ENCODE measurements around the gene PLXNA4.

PLXNA4 gene

DNA sequence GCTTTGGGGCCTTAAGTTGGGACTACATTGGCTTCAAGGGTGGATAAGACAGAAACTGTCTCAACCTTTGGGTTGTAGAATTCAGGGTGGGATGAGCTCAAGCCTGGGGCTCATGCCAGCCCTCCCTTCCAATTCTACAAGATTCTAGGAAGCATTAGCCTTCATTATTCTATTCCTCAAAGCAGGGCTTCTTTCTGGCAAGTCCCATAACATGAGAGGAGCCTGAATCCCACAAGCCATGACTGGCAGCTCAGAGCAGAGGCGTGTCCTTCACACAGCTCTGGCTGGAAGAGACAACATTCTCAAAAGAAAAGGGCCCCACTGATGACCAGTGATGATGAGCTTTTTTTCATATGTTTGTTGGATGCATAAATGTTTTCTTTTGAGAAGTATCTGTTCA lies 187.6 kb downstream of the PLXNA4 start:
- no peak for TF ChIP-seq EZH2phosphoT487 (IDR thresholded peaks at IDR 0.05; ENCODE audit: low read depth)
- TF ChIP-seq, protein P1, sequence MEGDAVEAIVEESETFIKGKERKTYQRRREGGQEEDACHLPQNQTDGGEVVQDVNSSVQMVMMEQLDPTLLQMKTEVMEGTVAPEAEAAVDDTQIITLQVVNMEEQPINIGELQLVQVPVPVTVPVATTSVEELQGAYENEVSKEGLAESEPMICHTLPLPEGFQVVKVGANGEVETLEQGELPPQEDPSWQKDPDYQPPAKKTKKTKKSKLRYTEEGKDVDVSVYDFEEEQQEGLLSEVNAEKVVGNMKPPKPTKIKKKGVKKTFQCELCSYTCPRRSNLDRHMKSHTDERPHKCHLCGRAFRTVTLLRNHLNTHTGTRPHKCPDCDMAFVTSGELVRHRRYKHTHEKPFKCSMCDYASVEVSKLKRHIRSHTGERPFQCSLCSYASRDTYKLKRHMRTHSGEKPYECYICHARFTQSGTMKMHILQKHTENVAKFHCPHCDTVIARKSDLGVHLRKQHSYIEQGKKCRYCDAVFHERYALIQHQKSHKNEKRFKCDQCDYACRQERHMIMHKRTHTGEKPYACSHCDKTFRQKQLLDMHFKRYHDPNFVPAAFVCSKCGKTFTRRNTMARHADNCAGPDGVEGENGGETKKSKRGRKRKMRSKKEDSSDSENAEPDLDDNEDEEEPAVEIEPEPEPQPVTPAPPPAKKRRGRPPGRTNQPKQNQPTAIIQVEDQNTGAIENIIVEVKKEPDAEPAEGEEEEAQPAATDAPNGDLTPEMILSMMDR (IDR thresholded peaks at IDR 0.05; ENCODE audit: low read depth, low read length) = no peak
- Histone ChIP-seq H4K20me1 (ENCODE audit: insufficient read depth, low read length) (no peaks in the 10 kb centered on the region), H3K36me3 (replicated peaks; ENCODE audit: low read depth, low read length) (no peaks in the 10 kb centered on the region)

DNA sequence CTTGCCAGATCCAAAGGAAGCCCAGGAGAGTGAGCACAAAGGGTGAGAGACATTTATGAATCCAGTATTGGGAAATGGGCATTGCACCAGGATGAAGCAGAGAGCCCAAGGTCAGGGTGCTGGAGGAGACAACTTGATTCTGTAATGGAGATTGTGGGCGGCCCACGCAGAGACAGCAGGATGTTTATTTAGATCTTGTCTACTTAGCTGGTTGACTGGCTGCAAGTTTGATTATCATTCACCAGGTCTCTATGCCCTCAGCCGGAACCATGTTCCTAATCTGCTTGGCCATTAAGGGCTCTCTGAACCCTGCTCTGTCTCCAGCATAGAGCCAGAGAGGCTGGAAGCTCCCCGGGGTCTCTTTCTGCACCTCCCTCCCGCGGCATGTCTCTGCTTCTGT lies 188.7 kb downstream of the PLXNA4 start:
- H3K79me2 ChIP-seq (ENCODE audit: low read length) = no peaks in the 10 kb centered on the region
- H3K4me3 ChIP-seq (ENCODE audit: low read length) = no peak overlapping the region
- H2AFZ ChIP-seq (ENCODE audit: low read depth, low read length) = no peak overlapping the region
- no peaks in the 10 kb centered on the region for H3K36me3 ChIP-seq (replicated peaks; ENCODE audit: low read depth, low read length)
- no peaks in the 10 kb centered on the region for H3K4me1 ChIP-seq (ENCODE audit: low read length)
- no peak for TF ChIP-seq EZH2phosphoT487 (IDR thresholded peaks at IDR 0.05; ENCODE audit: low read depth)
- TF ChIP-seq, protein P1 (IDR thresholded peaks at IDR 0.05; ENCODE audit: low read depth, low read length) = no peak
- no peak overlapping the region for H3K9ac ChIP-seq (ENCODE audit: low read length)
- no peaks in the 10 kb centered on the region for H4K20me1 ChIP-seq (ENCODE audit: insufficient read depth, low read length)
- H3K27ac ChIP-seq (ENCODE audit: low read length) = no peak overlapping the region
- no peaks in the 10 kb centered on the region for H3K9me3 ChIP-seq (ENCODE audit: insufficient read depth, low read length)
- peaks cover 50% of the 10 kb centered on the region for H3K27me3 ChIP-seq (ENCODE audit: low read depth, low read length)
- H3K4me2 ChIP-seq (ENCODE audit: low read length) = no peak overlapping the region

More for the DNA sequence above, 187.6 kb downstream of the PLXNA4 start:
- H3K79me2 ChIP-seq (ENCODE audit: low read length) = no peaks in the 10 kb centered on the region
- no peak overlapping the region for H3K27ac ChIP-seq (ENCODE audit: low read length)
- H3K9ac ChIP-seq (ENCODE audit: low read length) = no peak overlapping the region
- H3K4me2 ChIP-seq (ENCODE audit: low read length) = no peak overlapping the region
- H3K4me1 ChIP-seq (ENCODE audit: low read length) = no peaks in the 10 kb centered on the region
- peaks cover 48% of the 10 kb centered on the region for H3K27me3 ChIP-seq (ENCODE audit: low read depth, low read length)
- H2AFZ ChIP-seq (ENCODE audit: low read depth, low read length) = no peak overlapping the region
- no peaks in the 10 kb centered on the region for H3K9me3 ChIP-seq (ENCODE audit: insufficient read depth, low read length)
- H3K4me3 ChIP-seq (ENCODE audit: low read length) = no peak overlapping the region

DNA sequence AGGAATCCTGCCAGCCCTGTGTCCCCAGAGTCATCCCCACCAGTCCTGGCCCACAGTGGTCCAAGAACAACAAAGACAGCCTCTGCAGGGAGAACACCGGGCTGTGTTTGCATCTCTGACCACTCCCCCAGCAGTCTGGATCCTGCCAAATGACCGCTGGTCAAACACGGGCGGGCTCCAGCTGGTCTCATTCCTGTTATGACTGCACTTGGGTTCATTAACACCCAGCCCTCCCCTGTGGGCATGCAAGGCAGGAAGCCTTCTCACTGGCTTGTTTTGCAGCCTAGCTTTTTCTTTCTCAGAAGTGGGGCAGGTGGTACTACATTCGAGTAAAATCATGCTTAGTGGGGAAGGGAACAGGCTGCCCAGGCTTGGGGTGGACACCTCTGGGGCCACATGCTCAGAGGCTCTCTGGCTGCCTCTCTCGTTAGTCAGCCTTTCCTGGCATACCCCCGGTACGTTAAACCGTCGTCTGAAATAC lies 190.0 kb downstream of the PLXNA4 start:
- no peaks in the 10 kb centered on the region for H4K20me1 ChIP-seq (ENCODE audit: insufficient read depth, low read length)
- no peaks in the 10 kb centered on the region for H3K79me2 ChIP-seq (ENCODE audit: low read length)
- TF ChIP-seq EZH2phosphoT487 (IDR thresholded peaks at IDR 0.05; ENCODE audit: low read depth) = no peak
- TF ChIP-seq, protein P1 (IDR thresholded peaks at IDR 0.05; ENCODE audit: low read depth, low read length) = no peak
- H3K27ac ChIP-seq (ENCODE audit: low read length) = no peak overlapping the region
- H3K4me2 ChIP-seq (ENCODE audit: low read length) = no peak overlapping the region
- peaks cover 57% of the 10 kb centered on the region for H3K27me3 ChIP-seq (ENCODE audit: low read depth, low read length)
- H3K36me3 ChIP-seq (replicated peaks; ENCODE audit: low read depth, low read length) = no peaks in the 10 kb centered on the region
- H3K9me3 ChIP-seq (ENCODE audit: insufficient read depth, low read length) = no peaks in the 10 kb centered on the region
- H3K9ac ChIP-seq (ENCODE audit: low read length) = no peak overlapping the region
- H3K4me3 ChIP-seq (ENCODE audit: low read length) = no peak overlapping the region
- H2AFZ ChIP-seq (ENCODE audit: low read depth, low read length) = no peak overlapping the region
- no peaks in the 10 kb centered on the region for H3K4me1 ChIP-seq (ENCODE audit: low read length)

DNA sequence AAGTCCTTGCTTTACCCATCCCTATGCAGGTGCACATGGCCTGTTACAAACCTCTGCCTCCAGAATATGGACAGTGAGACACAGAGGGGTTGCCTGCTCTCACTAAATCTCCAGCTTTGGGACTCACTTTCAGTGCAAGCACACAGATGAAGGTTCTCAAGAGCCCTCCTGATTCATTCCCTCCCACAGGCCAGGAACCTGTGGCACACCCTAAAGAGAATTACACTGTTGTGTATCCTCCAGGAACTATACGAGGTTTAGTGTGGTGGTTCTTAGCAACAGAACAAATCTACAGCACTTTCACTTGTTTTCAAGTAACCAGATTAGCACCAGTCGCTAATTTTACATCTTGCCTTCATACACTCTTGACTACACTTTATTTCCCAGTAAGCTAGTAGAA lies 192.3 kb downstream of the PLXNA4 start:
- H4K20me1 ChIP-seq (ENCODE audit: insufficient read depth, low read length) = no peaks in the 10 kb centered on the region
- H3K27ac ChIP-seq (ENCODE audit: low read length) = no peak overlapping the region
- no peaks in the 10 kb centered on the region for H3K4me1 ChIP-seq (ENCODE audit: low read length)
- no peak overlapping the region for H3K4me3 ChIP-seq (ENCODE audit: low read length)
- no peaks in the 10 kb centered on the region for H3K9me3 ChIP-seq (ENCODE audit: insufficient read depth, low read length)
- no peaks in the 10 kb centered on the region for H3K36me3 ChIP-seq (replicated peaks; ENCODE audit: low read depth, low read length)
- no peak overlapping the region for H3K9ac ChIP-seq (ENCODE audit: low read length)
- TF ChIP-seq EZH2phosphoT487 (IDR thresholded peaks at IDR 0.05; ENCODE audit: low read depth) = no peak
- TF ChIP-seq, protein P1 (IDR thresholded peaks at IDR 0.05; ENCODE audit: low read depth, low read length) = no peak
- peaks cover 67% of the 10 kb centered on the region for H3K27me3 ChIP-seq (ENCODE audit: low read depth, low read length)
- H3K4me2 ChIP-seq (ENCODE audit: low read length) = no peak overlapping the region
- H2AFZ ChIP-seq (ENCODE audit: low read depth, low read length) = no peak overlapping the region
- no peaks in the 10 kb centered on the region for H3K79me2 ChIP-seq (ENCODE audit: low read length)
